Measurements from ENCODE around the gene SLC5A10.

- no peak for TF ChIP-seq CTCF (IDR thresholded peaks at IDR 0.05; ENCODE audit: poor library complexity, severe bottlenecking)
- no peak for TF ChIP-seq SMC3 (conservative IDR thresholded peaks at IDR 0.05; ENCODE audit: poor library complexity)
- TF ChIP-seq RAD21 (conservative IDR thresholded peaks at IDR 0.05) = no peak
- no peak for TF ChIP-seq POLR2AphosphoS5 (IDR thresholded peaks at IDR 0.05)
- TF ChIP-seq MXI1 (conservative IDR thresholded peaks at IDR 0.05; ENCODE audit: poor library complexity, severe bottlenecking) = no peak
- TF ChIP-seq EZH2 (IDR thresholded peaks at IDR 0.05; ENCODE audit: borderline replicate concordance, insufficient read depth, low read length, poor library complexity, severe bottlenecking) = no peak
- no peak for TF ChIP-seq EP300 (conservative IDR thresholded peaks at IDR 0.05; ENCODE audit: poor library complexity, severe bottlenecking)
These were observed 41.6 kb upstream of the SLC5A10 start for GRCh38 chr17:18910326-18910725.

Measured in neural cell (in vitro differentiated cells).